Activated naive CD8-positive, alpha-beta T cell treated with anti-CD3 and anti-CD28 coated beads, Interleukin-2, amount 10 ng/mL, durations not matched to agents 7 days and 5 days (primary cell): Measurements from ENCODE around the gene PGAM5. TPM values are rescaled to one million over a fixed set of nuclear protein-coding genes. Genes with fewer than 3 reads are reported as not detected.

Experiments
- ATAC-seq: fragments of 150-1000 bp; cut with Tn5 transposase; one replicate; pipeline ENCODE4 v1.10.0; 2021; ENCODE audit warnings: low read depth, moderate library complexity
- POLR2A ChIA-PET: fragments of 350-600 bp; sonication (Branson Sonifier 250); formaldehyde crosslinking; loops from one replicate; lab custom pipeline; 2021; ENCODE audit warnings: antibody characterized with exemption; lab: Charles Lee
- DNase-seq: peaks from one replicate; pipeline ENCODE4 v3.0.0; 2021
- H3K27ac Mint-ChIP-seq: one replicate; pipeline ENCODE4 v1.8.0; 2022; ENCODE audit warnings: mild to moderate bottlenecking, mixed read lengths
- H3K27me3 Mint-ChIP-seq: one replicate; pipeline ENCODE4 v1.8.0; 2022; ENCODE audit warnings: mild to moderate bottlenecking, moderate library complexity, mixed read lengths
- H3K36me3 Mint-ChIP-seq: one replicate; pipeline ENCODE4 v1.8.0; 2021; ENCODE audit warnings: mild to moderate bottlenecking, mixed read lengths
- H3K4me1 Mint-ChIP-seq: one replicate; pipeline ENCODE4 v1.8.0; 2021; ENCODE audit warnings: mixed read lengths
- H3K4me3 Mint-ChIP-seq: one replicate; pipeline ENCODE4 v1.8.0; 2022; ENCODE audit warnings: mild to moderate bottlenecking, moderate library complexity, mixed read lengths
- H3K9me3 Mint-ChIP-seq: one replicate; pipeline ENCODE4 v1.8.0; 2021; ENCODE audit warnings: mixed read lengths
- total RNA-seq, 2 experiments: library from RNA; stranded (reverse); gene quantifications; one replicate each; pipeline ENCODE4 v1.2.3, GENCODE V29; 2021

The PGAM5 gene
- total RNA-seq, 2 experiments from 2014 or later, result 34.3 to 41.8 TPM

DNA sequence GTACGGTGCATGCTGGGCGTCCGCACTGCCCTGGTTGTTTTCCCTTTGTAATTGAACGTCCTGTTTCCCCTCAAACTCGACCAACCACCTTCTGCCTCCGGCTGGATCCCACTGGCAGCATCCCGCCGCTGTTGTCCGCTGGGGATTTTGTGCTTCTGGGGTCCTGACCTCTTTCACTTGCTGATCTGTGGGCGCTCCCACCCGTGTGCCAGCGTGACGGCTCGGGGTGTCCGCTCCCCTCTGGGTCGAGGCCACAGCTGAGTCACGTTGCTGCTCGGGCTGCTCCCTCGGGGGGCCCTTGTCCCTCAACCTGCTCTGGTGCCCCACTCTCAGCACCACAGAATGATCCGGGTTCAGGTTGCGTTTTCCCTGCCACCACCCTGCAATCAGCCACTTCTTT is 8.0 kb downstream of the PGAM5 start:
- Mint-ChIP-seq H3K4me1 (peaks cover 3% of the 10 kb centered on the region), H3K36me3 (peaks cover 9% of the 10 kb centered on the region), H3K27me3 (no peaks in the 10 kb centered on the region), H3K27ac (no peak overlapping the region), H3K9me3 (no peaks in the 10 kb centered on the region), H3K4me3 (no peak overlapping the region)
- DNase-seq, result no peak
- POLR2A ChIA-PET, result interaction anchor here (0.6 kb wide), 1 partner anchor 8 kb away, joined by 3 read pairs; the partner anchor contains the start of gene PGAM5
- ATAC-seq, result no peak

DNA sequence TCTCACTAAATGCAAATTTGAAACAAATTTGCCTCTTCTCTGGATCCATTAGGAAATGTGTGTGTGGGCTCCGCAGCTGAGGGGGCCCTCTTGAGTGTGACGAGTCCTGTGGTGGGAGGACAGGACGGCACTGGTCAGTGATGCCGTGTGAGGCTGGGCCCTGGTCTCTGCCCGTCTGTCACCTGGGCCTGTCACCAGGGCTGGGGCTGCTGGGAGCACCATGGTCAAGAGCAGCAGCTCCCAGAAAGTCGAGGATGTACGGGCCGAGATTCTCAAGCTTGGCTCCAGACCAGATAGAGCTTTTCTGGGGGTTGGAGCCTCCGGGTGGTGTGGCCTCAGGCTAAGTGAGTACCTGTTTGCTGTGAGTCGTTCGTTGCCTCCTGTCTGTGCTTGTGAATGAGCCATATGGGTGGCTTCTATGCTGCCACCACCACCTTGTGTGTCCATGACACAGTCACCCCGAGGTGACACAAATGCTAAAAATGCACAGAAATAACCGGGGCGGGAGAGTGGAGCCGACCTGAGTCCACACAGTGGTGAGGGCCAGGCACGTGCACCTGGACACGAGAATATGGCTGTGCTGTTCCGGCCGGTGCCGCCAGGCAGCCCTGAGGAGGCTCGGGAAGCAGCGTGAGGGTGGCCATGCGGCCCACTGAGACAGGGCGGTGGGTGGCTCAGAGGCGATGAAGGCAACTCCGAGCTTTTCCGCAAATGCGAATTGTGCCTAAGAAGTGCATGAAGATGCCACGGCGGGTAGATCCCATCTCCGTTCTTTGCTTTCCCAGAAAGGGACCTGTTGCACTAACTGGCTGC is 8.7 kb downstream of the PGAM5 start:
- H3K27me3 Mint-ChIP-seq, result no peaks in the 10 kb centered on the region
- H3K4me1 Mint-ChIP-seq, result peaks cover 3% of the 10 kb centered on the region
- no peak for DNase-seq
- H3K4me3 Mint-ChIP-seq, result no peak overlapping the region
- ATAC-seq, result no peak
- H3K36me3 Mint-ChIP-seq, result peaks cover 10% of the 10 kb centered on the region
- POLR2A ChIA-PET, result interaction anchor here (0.6 kb wide), 1 partner anchor 9 kb away, joined by 3 read pairs; the partner anchor contains the start of gene PGAM5
- no peak overlapping the region for H3K27ac Mint-ChIP-seq
- H3K9me3 Mint-ChIP-seq, result no peaks in the 10 kb centered on the region

DNA sequence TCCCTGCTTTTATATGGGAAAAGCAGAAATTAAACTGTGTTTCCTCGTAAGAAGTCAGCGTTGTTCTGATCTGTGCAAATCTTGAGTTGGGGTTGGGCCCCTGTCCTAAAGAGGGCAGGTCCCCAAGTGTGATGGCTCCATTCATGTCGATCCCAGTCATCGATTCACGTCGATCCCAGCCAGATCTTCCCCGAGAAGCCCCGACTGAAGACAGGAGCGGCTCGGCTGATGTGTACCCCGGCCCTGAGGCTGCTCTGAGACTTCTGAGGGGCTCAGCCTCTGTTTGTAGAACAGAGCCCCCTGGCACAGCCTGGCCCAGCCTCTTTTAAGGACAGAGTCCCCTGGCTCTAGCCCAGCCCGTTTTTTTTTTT is 9.3 kb downstream of the PGAM5 start:
- no peaks in the 10 kb centered on the region for H3K27me3 Mint-ChIP-seq
- no peak overlapping the region for H3K27ac Mint-ChIP-seq
- ATAC-seq (no peak), DNase-seq (no peak)
- no peak overlapping the region for H3K4me3 Mint-ChIP-seq
- POLR2A ChIA-PET, result no interaction called here
- no peaks in the 10 kb centered on the region for H3K9me3 Mint-ChIP-seq
- H3K36me3 Mint-ChIP-seq, result peaks cover 10% of the 10 kb centered on the region
- H3K4me1 Mint-ChIP-seq, result no peaks in the 10 kb centered on the region

GRCh38 chr12:132720606-132721345 is 10.1 kb downstream of the PGAM5 start:
- DNase-seq, result no peak
- H3K9me3 Mint-ChIP-seq, result no peaks in the 10 kb centered on the region
- no peak for ATAC-seq
- H3K4me3 Mint-ChIP-seq, result no peak overlapping the region
- peaks cover 2% of the 10 kb centered on the region for H3K4me1 Mint-ChIP-seq
- H3K36me3 Mint-ChIP-seq, result peaks cover 12% of the 10 kb centered on the region
- POLR2A ChIA-PET, result interaction anchor here (0.8 kb wide), 1 partner anchor 93 kb away, joined by 3 read pairs; no protein-coding TSS in a partner anchor
- no peaks in the 10 kb centered on the region for H3K27me3 Mint-ChIP-seq
- no peak overlapping the region for H3K27ac Mint-ChIP-seq

- Mint-ChIP-seq H3K9me3 (no peaks in the 10 kb centered on the region), H3K27me3 (no peaks in the 10 kb centered on the region), H3K4me3 (no peak overlapping the region), H3K4me1 (peaks cover 2% of the 10 kb centered on the region), H3K36me3 (peaks cover 26% of the 10 kb centered on the region), H3K27ac (no peak overlapping the region)
- ATAC-seq (no peak), DNase-seq (no peak)
- POLR2A ChIA-PET, result no interaction called here
These were observed 12.5 kb downstream of the PGAM5 start for GRCh38 chr12:132723015-132723763.

DNA sequence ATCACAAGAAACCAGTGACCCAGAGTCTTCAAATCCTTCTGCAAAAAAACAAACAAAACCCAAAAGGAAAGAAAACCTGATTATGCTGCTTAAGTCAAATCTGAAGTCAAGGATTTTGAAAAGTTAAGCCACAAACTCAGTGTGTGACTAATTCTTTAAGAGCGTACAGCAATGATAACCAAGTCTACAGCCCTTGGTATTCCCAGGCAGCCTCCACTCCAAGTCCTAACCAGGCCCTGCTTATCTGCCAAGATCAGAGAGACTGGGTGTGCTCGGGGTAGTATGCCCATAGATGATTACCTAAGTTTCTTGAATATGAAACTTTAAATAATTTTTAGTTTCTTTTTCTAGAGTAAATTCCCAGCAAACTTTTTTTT is 13.1 kb downstream of the PGAM5 start:
- Mint-ChIP-seq H3K27ac (no peak overlapping the region), H3K4me1 (peaks cover 2% of the 10 kb centered on the region), H3K9me3 (no peaks in the 10 kb centered on the region), H3K36me3 (peaks cover 31% of the 10 kb centered on the region), H3K27me3 (no peaks in the 10 kb centered on the region), H3K4me3 (no peak overlapping the region)
- no peak for DNase-seq
- POLR2A ChIA-PET, result no interaction called here
- no peak for ATAC-seq

GRCh38 chr12:132724506-132725241 is 14.0 kb downstream of the PGAM5 start:
- no peak for ATAC-seq
- Mint-ChIP-seq H3K27ac (no peak overlapping the region), H3K9me3 (no peaks in the 10 kb centered on the region), H3K36me3 (peaks cover 37% of the 10 kb centered on the region), H3K4me3 (no peak overlapping the region), H3K4me1 (peaks cover 2% of the 10 kb centered on the region), H3K27me3 (no peaks in the 10 kb centered on the region)
- POLR2A ChIA-PET, result no interaction called here
- no peak for DNase-seq

GRCh38 chr12:132726386-132726785 is 15.7 kb downstream of the PGAM5 start:
- DNase-seq, result no peak
- Mint-ChIP-seq H3K9me3 (no peaks in the 10 kb centered on the region), H3K27me3 (no peaks in the 10 kb centered on the region), H3K4me3 (no peak overlapping the region), H3K4me1 (peaks cover 2% of the 10 kb centered on the region), H3K27ac (no peak overlapping the region), H3K36me3 (peaks cover 41% of the 10 kb centered on the region)
- POLR2A ChIA-PET, result interaction anchor here (1.0 kb wide), 1 partner anchor 9 kb away, joined by 4 read pairs; no protein-coding TSS in a partner anchor
- ATAC-seq, result no peak

DNA sequence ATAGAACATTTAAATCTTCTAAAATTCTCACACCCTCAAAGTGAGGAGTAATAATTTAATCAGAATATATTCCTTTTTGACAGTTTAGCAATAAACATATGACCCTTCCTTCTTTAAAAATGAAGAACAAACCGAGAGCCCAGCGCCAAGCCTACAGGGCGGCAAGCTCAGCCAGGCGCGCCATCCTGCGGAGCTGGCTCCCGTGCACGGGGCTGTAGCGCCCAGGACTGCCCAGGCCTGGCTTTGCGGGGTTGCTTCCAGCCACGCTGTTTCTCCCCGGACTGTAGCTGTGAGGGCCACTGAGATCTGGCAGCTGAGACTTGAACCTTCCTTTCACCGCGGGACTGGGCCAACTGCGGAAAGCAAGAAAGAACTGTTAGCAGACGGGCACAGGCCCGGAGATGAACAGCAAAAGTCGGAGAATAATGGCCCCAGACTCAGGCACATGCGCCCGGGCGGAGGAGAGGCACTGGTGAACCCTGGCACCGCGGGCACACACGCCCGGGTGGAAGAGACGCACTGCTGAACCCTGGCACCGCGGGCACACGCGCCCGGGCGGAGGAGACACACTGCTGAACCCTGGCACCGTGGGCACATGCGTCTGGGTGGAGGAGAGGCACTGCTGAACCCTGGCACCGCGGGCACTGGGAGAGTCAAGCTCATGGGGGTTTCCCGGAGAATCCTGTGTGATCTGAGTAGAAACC is 16.6 kb downstream of the PGAM5 start:
- POLR2A ChIA-PET, result no interaction called here
- ATAC-seq, result no peak

DNA sequence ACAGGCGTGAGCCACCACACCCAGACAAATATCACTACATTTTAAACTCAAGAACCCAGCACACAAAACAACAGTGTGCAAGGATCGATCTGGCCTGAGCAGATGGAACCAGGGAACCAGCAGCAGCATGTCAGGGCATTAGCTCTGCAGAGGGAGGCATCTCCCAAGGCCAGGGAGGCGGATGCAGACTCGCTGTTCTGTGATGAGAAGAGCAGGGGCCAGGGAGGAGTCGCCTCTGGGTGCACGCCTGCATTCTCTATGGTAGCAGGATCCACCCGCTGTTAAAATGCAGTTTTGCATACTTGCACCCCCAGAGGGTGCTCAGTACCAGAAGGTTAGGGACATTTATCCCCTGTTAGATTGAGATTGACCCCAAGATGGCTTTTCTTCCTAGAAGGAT is 17.9 kb downstream of the PGAM5 start:
- peaks cover 2% of the 10 kb centered on the region for H3K4me1 Mint-ChIP-seq
- no peaks in the 10 kb centered on the region for H3K27me3 Mint-ChIP-seq
- H3K27ac Mint-ChIP-seq, result peak overlapping the region; percentile 24
- no peaks in the 10 kb centered on the region for H3K9me3 Mint-ChIP-seq
- no peak for ATAC-seq
- no peak overlapping the region for H3K4me3 Mint-ChIP-seq
- H3K36me3 Mint-ChIP-seq, result peaks cover 59% of the 10 kb centered on the region
- POLR2A ChIA-PET, result no interaction called here
- DNase-seq, result no peak

More for the DNA sequence above, 16.6 kb downstream of the PGAM5 start:
- DNase-seq, result no peak
- Mint-ChIP-seq H3K27ac (no peak overlapping the region), H3K9me3 (no peaks in the 10 kb centered on the region), H3K4me1 (peaks cover 2% of the 10 kb centered on the region), H3K4me3 (no peak overlapping the region), H3K27me3 (no peaks in the 10 kb centered on the region), H3K36me3 (peaks cover 47% of the 10 kb centered on the region)

- no peak for ATAC-seq
- H3K4me3 Mint-ChIP-seq, result no peak overlapping the region
- no peaks in the 10 kb centered on the region for H3K9me3 Mint-ChIP-seq
- H3K27me3 Mint-ChIP-seq, result no peaks in the 10 kb centered on the region
- no peak overlapping the region for H3K27ac Mint-ChIP-seq
- H3K4me1 Mint-ChIP-seq, result peaks cover 2% of the 10 kb centered on the region
- peaks cover 66% of the 10 kb centered on the region for H3K36me3 Mint-ChIP-seq
- DNase-seq, result no peak
- POLR2A ChIA-PET, result no interaction called here
These were observed 19.1 kb downstream of the PGAM5 start for GRCh38 chr12:132729541-132730320.

DNA sequence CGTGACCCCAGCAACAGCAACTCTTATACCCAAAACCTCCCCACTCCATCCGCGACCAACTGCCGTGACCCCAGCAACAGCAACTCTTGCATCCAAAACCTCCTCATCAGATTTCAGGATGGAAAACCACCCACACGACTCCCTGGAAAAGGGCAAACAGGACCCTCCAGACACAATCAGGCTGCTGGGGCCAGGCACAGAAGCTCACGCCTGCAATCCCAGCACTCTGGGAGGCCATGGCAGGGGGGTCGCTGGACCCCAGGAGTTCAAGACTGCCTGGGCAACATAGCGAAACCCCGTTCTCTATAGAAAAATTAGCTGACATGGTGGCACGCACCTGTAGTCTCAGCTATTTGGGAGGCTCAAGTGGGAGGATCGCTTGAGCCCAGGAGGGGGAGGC is 19.7 kb downstream of the PGAM5 start:
- no peak overlapping the region for H3K27ac Mint-ChIP-seq
- peaks cover 65% of the 10 kb centered on the region for H3K36me3 Mint-ChIP-seq
- DNase-seq (no peak), ATAC-seq (peak; percentile 13)
- H3K27me3 Mint-ChIP-seq, result no peaks in the 10 kb centered on the region
- POLR2A ChIA-PET, result no interaction called here
- no peaks in the 10 kb centered on the region for H3K9me3 Mint-ChIP-seq
- H3K4me3 Mint-ChIP-seq, result no peak overlapping the region
- peaks cover under 1% of the 10 kb centered on the region for H3K4me1 Mint-ChIP-seq
